Osteocyte (in vitro differentiated cells): ENCODE results near the gene LDOC1. TPM values are rescaled to one million over a fixed set of nuclear protein-coding genes. Genes with fewer than 3 reads are reported as not detected.
"Not testable (repeated sequence)": the region's sequence is repeated elsewhere in the genome, so short reads cannot be mapped to it uniquely, and the experiment has no call there.

Source experiments
- DNase-seq: peaks from one replicate; pipeline ENCODE4 v3.0.0; 2021; ENCODE audit warnings: mixed read lengths; ENCODE audit not compliant: unreplicated experiment; ENCODE audit errors: extremely low spot score
- H3K27ac Mint-ChIP-seq: one replicate; pipeline ENCODE4 v1.8.0; 2021; ENCODE audit warnings: mild to moderate bottlenecking, mixed read lengths; ENCODE audit not compliant: unreplicated experiment
- H3K27me3 Mint-ChIP-seq: one replicate; pipeline ENCODE4 v1.8.0; 2021; ENCODE audit warnings: mixed read lengths; ENCODE audit not compliant: unreplicated experiment
- H3K36me3 Mint-ChIP-seq: one replicate; pipeline ENCODE4 v1.8.0; 2021; ENCODE audit warnings: mixed read lengths; ENCODE audit not compliant: unreplicated experiment
- H3K4me1 Mint-ChIP-seq: one replicate; pipeline ENCODE4 v1.8.0; 2021; ENCODE audit warnings: mixed read lengths; ENCODE audit not compliant: unreplicated experiment
- H3K4me3 Mint-ChIP-seq: one replicate; pipeline ENCODE4 v1.8.0; 2021; ENCODE audit warnings: mild to moderate bottlenecking, moderate library complexity, mixed read lengths; ENCODE audit not compliant: unreplicated experiment
- H3K9me3 Mint-ChIP-seq: one replicate; pipeline ENCODE4 v1.8.0; 2021; ENCODE audit warnings: mixed read lengths; ENCODE audit not compliant: unreplicated experiment
- long read RNA-seq: library from polyadenylated mRNA; unstranded; transcript quantifications from one replicate; pipeline ENCODE4 v2.0.0, GENCODE V29; 2021
- total RNA-seq: library from RNA; stranded (reverse); gene quantifications from 2 replicates; pipeline ENCODE4 v1.2.1, GENCODE V29; 2021
- TF ChIP-seq, protein P1 (sequence below): fragments of 200-600 bp; sonication (generic); IDR thresholded peaks from 2 replicates; pipeline ENCODE4 v1.5.0; 2021; ENCODE audit warnings: antibody characterized with exemption, mild to moderate bottlenecking, moderate library complexity

Gene LDOC1
- 38.0 and 39.0 TPM in 2 replicates for total RNA-seq
- long read RNA-seq, partial matches to known transcripts = 0 of 4 reads
- long read RNA-seq, other reads (novel, unspliced or antisense) = 0 of 4 reads

GRCh38 chrX:141176586-141177451 is at the start of gene LDOC1:
TSS of gene LDOC1 (minus strand) at chrX:141177129. CDS start at chrX:141177021, 108 bp downstream.
- Mint-ChIP-seq H3K36me3 (no peaks in the 10 kb centered on the region), H3K9me3 (no peaks in the 10 kb centered on the region), H3K27ac (peak within 1 kb of the TSS; percentile 38), H3K4me1 (peaks cover 6% of the 10 kb centered on the region), H3K27me3 (no peaks in the 10 kb centered on the region), H3K4me3 (peak within 1 kb of the TSS; percentile 81)
- DNase-seq = peak; percentile 91
- TF ChIP-seq, protein P1, sequence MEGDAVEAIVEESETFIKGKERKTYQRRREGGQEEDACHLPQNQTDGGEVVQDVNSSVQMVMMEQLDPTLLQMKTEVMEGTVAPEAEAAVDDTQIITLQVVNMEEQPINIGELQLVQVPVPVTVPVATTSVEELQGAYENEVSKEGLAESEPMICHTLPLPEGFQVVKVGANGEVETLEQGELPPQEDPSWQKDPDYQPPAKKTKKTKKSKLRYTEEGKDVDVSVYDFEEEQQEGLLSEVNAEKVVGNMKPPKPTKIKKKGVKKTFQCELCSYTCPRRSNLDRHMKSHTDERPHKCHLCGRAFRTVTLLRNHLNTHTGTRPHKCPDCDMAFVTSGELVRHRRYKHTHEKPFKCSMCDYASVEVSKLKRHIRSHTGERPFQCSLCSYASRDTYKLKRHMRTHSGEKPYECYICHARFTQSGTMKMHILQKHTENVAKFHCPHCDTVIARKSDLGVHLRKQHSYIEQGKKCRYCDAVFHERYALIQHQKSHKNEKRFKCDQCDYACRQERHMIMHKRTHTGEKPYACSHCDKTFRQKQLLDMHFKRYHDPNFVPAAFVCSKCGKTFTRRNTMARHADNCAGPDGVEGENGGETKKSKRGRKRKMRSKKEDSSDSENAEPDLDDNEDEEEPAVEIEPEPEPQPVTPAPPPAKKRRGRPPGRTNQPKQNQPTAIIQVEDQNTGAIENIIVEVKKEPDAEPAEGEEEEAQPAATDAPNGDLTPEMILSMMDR = no peak

DNA sequence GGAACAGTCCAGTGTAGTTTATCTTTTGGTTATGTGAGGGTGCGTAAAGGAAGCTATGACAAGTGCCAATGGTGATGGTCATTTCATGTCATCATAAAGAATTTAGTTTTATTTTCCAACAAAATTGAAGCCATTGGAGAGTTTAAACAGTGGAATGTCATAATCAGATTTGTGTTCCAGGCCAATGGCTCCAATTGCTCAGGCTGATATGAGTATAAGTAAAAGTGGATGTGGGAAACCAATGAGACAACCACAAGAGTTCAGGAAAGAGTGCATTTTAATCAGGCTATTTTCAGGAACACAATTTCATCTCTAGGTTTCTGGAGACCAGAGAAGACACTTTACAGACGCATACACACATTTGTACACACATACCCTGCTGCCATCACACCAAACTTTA is 44.7 kb upstream of the LDOC1 start:
- no peak overlapping the region for H3K27ac Mint-ChIP-seq
- peaks cover 22% of the 10 kb centered on the region for H3K4me1 Mint-ChIP-seq
- no peaks in the 10 kb centered on the region for H3K36me3 Mint-ChIP-seq
- H3K27me3 Mint-ChIP-seq = no peaks in the 10 kb centered on the region
- DNase-seq = no peak
- TF ChIP-seq, protein P1 = no peak
- H3K9me3 Mint-ChIP-seq = peaks cover 8% of the 10 kb centered on the region
- no peak overlapping the region for H3K4me3 Mint-ChIP-seq

DNA sequence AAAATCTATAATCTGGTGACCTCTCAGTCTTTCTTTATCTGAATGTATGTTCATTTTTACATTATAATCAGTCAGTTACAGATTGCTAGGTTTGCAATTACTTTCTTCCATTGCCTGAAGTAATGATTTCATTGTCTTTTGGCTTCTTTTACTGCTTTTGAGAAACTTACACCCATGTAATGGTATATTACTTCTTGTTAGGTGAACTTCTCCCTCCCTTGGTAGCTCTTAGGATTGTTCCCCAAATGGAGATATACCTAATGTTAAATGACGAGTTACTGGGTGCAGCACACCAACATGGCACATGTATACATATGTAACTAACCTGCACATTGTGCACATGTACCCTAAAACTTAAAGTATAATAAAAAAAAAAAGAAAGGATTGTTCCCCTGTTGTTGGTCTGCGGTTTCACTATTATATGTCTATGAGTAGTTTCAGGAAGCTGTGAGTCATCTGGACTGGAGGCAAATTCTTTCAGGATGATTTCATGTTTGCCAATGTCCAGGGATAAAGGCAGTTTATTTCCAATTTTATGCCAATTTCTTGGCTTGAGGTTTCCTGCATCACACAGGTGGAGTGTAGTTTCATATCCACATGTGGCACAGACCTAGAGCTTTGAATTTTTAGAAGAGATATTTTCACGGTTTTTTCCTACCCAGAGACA is 43.5 kb upstream of the LDOC1 start:
- TF ChIP-seq, protein P1 = no peak
- H3K36me3 Mint-ChIP-seq = no peaks in the 10 kb centered on the region
- no peaks in the 10 kb centered on the region for H3K27me3 Mint-ChIP-seq
- peaks cover 22% of the 10 kb centered on the region for H3K4me1 Mint-ChIP-seq
- no peak overlapping the region for H3K4me3 Mint-ChIP-seq
- H3K9me3 Mint-ChIP-seq = peaks cover 8% of the 10 kb centered on the region
- DNase-seq = no peak
- peak overlapping the region; percentile 50 for H3K27ac Mint-ChIP-seq

GRCh38 chrX:141214196-141214595 is 37.3 kb upstream of the LDOC1 start:
- Mint-ChIP-seq H3K9me3 (peaks cover 8% of the 10 kb centered on the region), H3K36me3 (no peaks in the 10 kb centered on the region), H3K4me3 (no peak overlapping the region), H3K4me1 (peaks cover 4% of the 10 kb centered on the region), H3K27me3 (no peaks in the 10 kb centered on the region), H3K27ac (no peak overlapping the region)
- no peak for DNase-seq
- TF ChIP-seq, protein P1 = no peak

GRCh38 chrX:141201962-141202361 is 25.0 kb upstream of the LDOC1 start:
- no peak for DNase-seq
- Mint-ChIP-seq H3K36me3 (no peaks in the 10 kb centered on the region), H3K9me3 (peaks cover 4% of the 10 kb centered on the region), H3K27ac (no peak overlapping the region), H3K4me3 (no peak overlapping the region), H3K27me3 (no peaks in the 10 kb centered on the region), H3K4me1 (no peaks in the 10 kb centered on the region)
- TF ChIP-seq, protein P1 = no peak

- peaks cover 17% of the 10 kb centered on the region for H3K9me3 Mint-ChIP-seq
- not testable (repeated sequence) for H3K36me3 Mint-ChIP-seq, H3K4me3 Mint-ChIP-seq, DNase-seq, H3K27me3 Mint-ChIP-seq, H3K27ac Mint-ChIP-seq, H3K4me1 Mint-ChIP-seq
Measured at GRCh38 chrX:141188573-141188972, 11.6 kb upstream of the LDOC1 start.
